ENCODE measurements around the gene ZNF331.

ZNF331 gene

GRCh38 chr19:53583181-53583580 is 45.2 kb downstream of the ZNF331 start:
- in situ Hi-C loops (cut with HindIII; ENCODE audit: low sequenced_read_pairs): no loop called here

GRCh38 chr19:53586277-53586691 is 48.3 kb downstream of the ZNF331 start:
- H3K4me3 ChIP-seq (ENCODE audit: low read depth, low read length): no peak overlapping the region
- no peak for TF ChIP-seq CTCF (IDR thresholded peaks at IDR 0.05; ENCODE audit: low read depth, low read length)
- DNase-seq (ENCODE audit: low read depth, low spot score): no peak
- in situ Hi-C loops (cut with HindIII; ENCODE audit: low sequenced_read_pairs): no loop called here

More at GRCh38 chr19:53583181-53583580, 45.2 kb downstream of the ZNF331 start:
- TF ChIP-seq CTCF (IDR thresholded peaks at IDR 0.05; ENCODE audit: low read depth, low read length): no peak
- DNase-seq (ENCODE audit: low read depth, low spot score): no peak
- H3K4me3 ChIP-seq (ENCODE audit: low read depth, low read length): no peak overlapping the region

GRCh38 chr19:53594811-53595509 is 57.0 kb downstream of the ZNF331 start:
- TF ChIP-seq CTCF (IDR thresholded peaks at IDR 0.05; ENCODE audit: low read depth, low read length): no peak
- no peak overlapping the region for H3K4me3 ChIP-seq (ENCODE audit: low read depth, low read length)
- in situ Hi-C loops (cut with HindIII; ENCODE audit: low sequenced_read_pairs): no loop called here
- no peak for DNase-seq (ENCODE audit: low read depth, low spot score)

- TF ChIP-seq CTCF (IDR thresholded peaks at IDR 0.05; ENCODE audit: low read depth, low read length): no peak
- in situ Hi-C loops (cut with HindIII; ENCODE audit: low sequenced_read_pairs): no loop called here
- DNase-seq (ENCODE audit: low read depth, low spot score): no peak
- H3K4me3 ChIP-seq (ENCODE audit: low read depth, low read length): no peak overlapping the region
Observed at GRCh38 chr19:53595510-53595867, 57.5 kb downstream of the ZNF331 start.

GRCh38 chr19:53596056-53596455 is 58.1 kb downstream of the ZNF331 start:
- H3K4me3 ChIP-seq (ENCODE audit: low read depth, low read length): no peak overlapping the region
- DNase-seq (ENCODE audit: low read depth, low spot score): no peak
- no peak for TF ChIP-seq CTCF (IDR thresholded peaks at IDR 0.05; ENCODE audit: low read depth, low read length)
- in situ Hi-C loops (cut with HindIII; ENCODE audit: low sequenced_read_pairs): no loop called here

- DNase-seq (ENCODE audit: low read depth, low spot score): no peak
- H3K4me3 ChIP-seq (ENCODE audit: low read depth, low read length): no peak overlapping the region
- TF ChIP-seq CTCF (IDR thresholded peaks at IDR 0.05; ENCODE audit: low read depth, low read length): no peak
- in situ Hi-C loops (cut with HindIII; ENCODE audit: low sequenced_read_pairs): no loop called here
Observed at GRCh38 chr19:53597023-53597422, 59.1 kb downstream of the ZNF331 start.
